Vagina (tissue), 2 donors: Measurements from ENCODE around the gene HDC. TPM values are rescaled to one million over a fixed set of nuclear protein-coding genes. Genes with fewer than 3 reads are reported as not detected.

ENCODE experiments used
- DNase-seq, 2 donors: peaks; one replicate each; pipeline ENCODE4 v3.0.0-alpha.2; 2017; ENCODE audit errors: extremely low spot score in 2 of 2
- H3K27ac ChIP-seq: fragments of 200-600 bp; sonication (generic); one replicate; pipeline ENCODE4 v1.5.1; 2019
- H3K27me3 ChIP-seq: fragments of 200-600 bp; sonication (generic); one replicate; pipeline ENCODE4 v1.5.1; 2019
- H3K36me3 ChIP-seq, 2 donors: fragments of 200-600 bp; sonication (generic); one replicate each; pipeline ENCODE4 v1.5.1; 2017 to 2019
- H3K4me1 ChIP-seq: fragments of 200-600 bp; sonication (generic); one replicate; pipeline ENCODE4 v1.5.1; 2019
- H3K4me3 ChIP-seq, 2 donors: fragments of 200-600 bp; sonication (generic); 1 replicate in 1 of 2; 2 replicates in 1 of 2; pipeline ENCODE4 v1.5.1; 2016 to 2019
- H3K9me3 ChIP-seq: fragments of 200-600 bp; sonication (generic); one replicate; pipeline ENCODE4 v1.5.1; 2019
- POLR2A ChIP-seq, 2 donors: fragments of 450-650 bp; IDR thresholded peaks; one replicate each; pipeline ENCODE4 v1.6.1; 2017; ENCODE audit warnings: antibody characterized with exemption in 2 of 2, mild to moderate bottlenecking in 2 of 2, moderate library complexity in 2 of 2
- POLR2AphosphoS5 ChIP-seq, 2 donors: sonication (generic); formaldehyde crosslinking; IDR thresholded peaks; one replicate each; pipeline ENCODE4 v1.9.0; 2017; ENCODE audit warnings: antibody characterized with exemption in 2 of 2, mild to moderate bottlenecking in 2 of 2, low read depth in 1 of 2; ENCODE audit not compliant: insufficient read depth in 1 of 2
- intact Hi-C: fragments of 100-400 bp; cut with DNase I; formaldehyde crosslinking; loops from one replicate; pipeline ENCODE4 v1.15.1; 2023
- total RNA-seq: library from RNA; depleted of rRNA; stranded (reverse); fragments of >200 nt; gene quantifications from one replicate; pipeline ENCODE4 v1.2.3, GENCODE V29; 2016
- TF ChIP-seq, protein P1 (sequence below), 3 experiments: fragments of 450-650 bp in 2 of 3; fragments of 200-600 bp in 1 of 3; sonication (generic) in 1 of 3; IDR thresholded peaks; one replicate each; pipeline ENCODE4 v1.5.1; 2017 to 2019; ENCODE audit warnings: antibody characterized with exemption in 3 of 3, mild to moderate bottlenecking in 2 of 3, moderate library complexity in 2 of 3

HDC gene
- total RNA-seq, 1 donor from 2014 or later: 0.49 TPM

GRCh38 chr15:50280271-50280670 lies 14.7 kb upstream of the HDC start:
- no peak overlapping the region for H3K4me3 ChIP-seq
- intact Hi-C loops: no loop called here

GRCh38 chr15:50278496-50278895 lies 13.0 kb upstream of the HDC start:
- Histone ChIP-seq H3K27ac (no peak overlapping the region), H3K4me1 (no peaks in the 10 kb centered on the region), H3K4me3 (no peak overlapping the region), H3K27me3 (no peaks in the 10 kb centered on the region), H3K36me3 (no peaks in the 10 kb centered on the region), H3K9me3 (no peaks in the 10 kb centered on the region)
- intact Hi-C loops: no loop called here
- no peak for DNase-seq
- TF ChIP-seq, protein P1, sequence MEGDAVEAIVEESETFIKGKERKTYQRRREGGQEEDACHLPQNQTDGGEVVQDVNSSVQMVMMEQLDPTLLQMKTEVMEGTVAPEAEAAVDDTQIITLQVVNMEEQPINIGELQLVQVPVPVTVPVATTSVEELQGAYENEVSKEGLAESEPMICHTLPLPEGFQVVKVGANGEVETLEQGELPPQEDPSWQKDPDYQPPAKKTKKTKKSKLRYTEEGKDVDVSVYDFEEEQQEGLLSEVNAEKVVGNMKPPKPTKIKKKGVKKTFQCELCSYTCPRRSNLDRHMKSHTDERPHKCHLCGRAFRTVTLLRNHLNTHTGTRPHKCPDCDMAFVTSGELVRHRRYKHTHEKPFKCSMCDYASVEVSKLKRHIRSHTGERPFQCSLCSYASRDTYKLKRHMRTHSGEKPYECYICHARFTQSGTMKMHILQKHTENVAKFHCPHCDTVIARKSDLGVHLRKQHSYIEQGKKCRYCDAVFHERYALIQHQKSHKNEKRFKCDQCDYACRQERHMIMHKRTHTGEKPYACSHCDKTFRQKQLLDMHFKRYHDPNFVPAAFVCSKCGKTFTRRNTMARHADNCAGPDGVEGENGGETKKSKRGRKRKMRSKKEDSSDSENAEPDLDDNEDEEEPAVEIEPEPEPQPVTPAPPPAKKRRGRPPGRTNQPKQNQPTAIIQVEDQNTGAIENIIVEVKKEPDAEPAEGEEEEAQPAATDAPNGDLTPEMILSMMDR (IDR thresholded peaks at IDR 0.05): no peak
- TF ChIP-seq POLR2A (IDR thresholded peaks at IDR 0.05) (no peak), POLR2AphosphoS5 (IDR thresholded peaks at IDR 0.05; ENCODE audit: insufficient read depth in 1 of 2, low read depth in 1 of 2) (no peak)

More at GRCh38 chr15:50280271-50280670, 14.7 kb upstream of the HDC start:
- no peak overlapping the region for H3K27ac ChIP-seq
- no peaks in the 10 kb centered on the region for H3K4me1 ChIP-seq
- peaks cover 0 to 5% of the 10 kb centered on the region in 2 donors for H3K36me3 ChIP-seq
- DNase-seq: no peak
- H3K27me3 ChIP-seq: no peaks in the 10 kb centered on the region
- TF ChIP-seq, protein P1 (IDR thresholded peaks at IDR 0.05): no peak
- TF ChIP-seq POLR2AphosphoS5 (IDR thresholded peaks at IDR 0.05; ENCODE audit: insufficient read depth in 1 of 2, low read depth in 1 of 2) (no peak), POLR2A (IDR thresholded peaks at IDR 0.05) (no peak)
- H3K9me3 ChIP-seq: no peaks in the 10 kb centered on the region

- Histone ChIP-seq H3K27ac (no peak overlapping the region), H3K4me3 (no peak overlapping the region), H3K27me3 (no peaks in the 10 kb centered on the region), H3K9me3 (no peaks in the 10 kb centered on the region), H3K4me1 (no peaks in the 10 kb centered on the region), H3K36me3 (no peaks in the 10 kb centered on the region)
- DNase-seq: no peak
- intact Hi-C loops: no loop called here
- TF ChIP-seq POLR2A (IDR thresholded peaks at IDR 0.05) (no peak), POLR2AphosphoS5 (IDR thresholded peaks at IDR 0.05; ENCODE audit: insufficient read depth in 1 of 2, low read depth in 1 of 2) (no peak)
- TF ChIP-seq, protein P1 (IDR thresholded peaks at IDR 0.05): no peak
Observed at GRCh38 chr15:50277370-50277769, 11.8 kb upstream of the HDC start.

DNA sequence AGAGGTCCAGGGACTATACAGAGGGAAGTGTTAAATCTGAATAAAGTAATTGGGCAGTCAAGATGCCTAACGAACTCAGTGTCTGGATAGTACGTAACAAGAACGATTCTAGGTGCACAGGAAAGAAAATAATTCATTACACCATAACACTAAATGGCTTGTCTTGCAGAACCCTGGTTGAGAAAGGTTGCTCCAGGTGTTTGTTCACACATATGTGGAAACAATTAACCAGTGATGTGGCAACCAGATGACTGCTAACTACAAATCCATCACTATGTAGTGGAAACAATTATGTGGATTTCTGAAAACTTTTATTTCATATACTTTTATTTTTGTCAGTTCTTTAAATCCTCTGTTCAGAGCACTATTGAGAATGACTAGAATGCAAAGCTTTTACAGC lies 10.4 kb upstream of the HDC start:
- no peak overlapping the region for H3K4me3 ChIP-seq
- no peaks in the 10 kb centered on the region for H3K4me1 ChIP-seq
- intact Hi-C loops: no loop called here
- H3K36me3 ChIP-seq: no peaks in the 10 kb centered on the region
- no peaks in the 10 kb centered on the region for H3K27me3 ChIP-seq
- H3K27ac ChIP-seq: no peak overlapping the region
- H3K9me3 ChIP-seq: no peaks in the 10 kb centered on the region
- DNase-seq: no peak
- TF ChIP-seq POLR2AphosphoS5 (IDR thresholded peaks at IDR 0.05; ENCODE audit: insufficient read depth in 1 of 2, low read depth in 1 of 2) (no peak), POLR2A (IDR thresholded peaks at IDR 0.05) (no peak)
- TF ChIP-seq, protein P1 (IDR thresholded peaks at IDR 0.05): no peak

- no peaks in the 10 kb centered on the region for H3K27me3 ChIP-seq
- H3K4me1 ChIP-seq: no peaks in the 10 kb centered on the region
- TF ChIP-seq POLR2AphosphoS5 (IDR thresholded peaks at IDR 0.05; ENCODE audit: insufficient read depth in 1 of 2, low read depth in 1 of 2) (no peak), POLR2A (IDR thresholded peaks at IDR 0.05) (no peak)
- TF ChIP-seq, protein P1 (IDR thresholded peaks at IDR 0.05): no peak
- H3K4me3 ChIP-seq: no peak overlapping the region
- DNase-seq: no peak
- H3K36me3 ChIP-seq: no peaks in the 10 kb centered on the region
- intact Hi-C loops: no loop called here
- H3K27ac ChIP-seq: no peak overlapping the region
- H3K9me3 ChIP-seq: no peaks in the 10 kb centered on the region
Observed at GRCh38 chr15:50275091-50275490, 9.6 kb upstream of the HDC start.
